Hepatocyte (in vitro differentiated cells): Measurements from ENCODE around the gene TM2D3.

Experiments used
- EZH2 ChIP-seq: fragments of 200-600 bp; sonication (generic); IDR thresholded peaks from 2 replicates; pipeline ENCODE4 v1.6.1; 2016; ENCODE audit warnings: antibody characterized with exemption, mild to moderate bottlenecking, borderline replicate concordance
- EZH2phosphoT487 ChIP-seq: fragments of 200-600 bp; sonication (generic); IDR thresholded peaks from one replicate; pipeline ENCODE4 v1.6.1; 2018; ENCODE audit warnings: antibody characterized with exemption, mild to moderate bottlenecking, low read depth, moderate library complexity; ENCODE audit not compliant: unreplicated experiment, severe bottlenecking
- TF ChIP-seq, protein P1 (sequence below): fragments of 200-600 bp; sonication (generic); IDR thresholded peaks from 2 replicates; pipeline ENCODE4 v1.5.1; 2016; ENCODE audit warnings: antibody characterized with exemption, mild to moderate bottlenecking; ENCODE audit not compliant: poor library complexity

DNA sequence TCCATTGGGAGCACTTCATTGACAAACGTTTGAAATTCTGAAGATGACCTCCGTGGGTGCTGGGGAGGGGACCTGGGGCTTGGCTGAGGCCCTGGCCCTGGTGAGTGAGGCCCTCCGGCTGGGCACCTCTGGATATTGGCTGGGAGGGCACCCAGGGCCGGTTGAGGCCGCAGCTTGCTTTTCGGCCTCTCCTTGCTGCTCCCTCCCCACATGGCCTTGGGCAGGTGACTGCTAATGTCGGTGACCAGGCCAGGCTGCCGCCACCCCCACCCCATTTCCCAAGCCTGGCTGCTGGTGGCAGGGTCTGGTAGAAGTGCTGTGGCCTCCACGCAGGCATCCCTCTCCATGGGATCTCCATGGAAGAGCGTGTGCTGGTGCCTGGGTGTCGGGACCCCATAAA, 39.5 kb downstream of the TM2D3 start:
- TF ChIP-seq, protein P1, sequence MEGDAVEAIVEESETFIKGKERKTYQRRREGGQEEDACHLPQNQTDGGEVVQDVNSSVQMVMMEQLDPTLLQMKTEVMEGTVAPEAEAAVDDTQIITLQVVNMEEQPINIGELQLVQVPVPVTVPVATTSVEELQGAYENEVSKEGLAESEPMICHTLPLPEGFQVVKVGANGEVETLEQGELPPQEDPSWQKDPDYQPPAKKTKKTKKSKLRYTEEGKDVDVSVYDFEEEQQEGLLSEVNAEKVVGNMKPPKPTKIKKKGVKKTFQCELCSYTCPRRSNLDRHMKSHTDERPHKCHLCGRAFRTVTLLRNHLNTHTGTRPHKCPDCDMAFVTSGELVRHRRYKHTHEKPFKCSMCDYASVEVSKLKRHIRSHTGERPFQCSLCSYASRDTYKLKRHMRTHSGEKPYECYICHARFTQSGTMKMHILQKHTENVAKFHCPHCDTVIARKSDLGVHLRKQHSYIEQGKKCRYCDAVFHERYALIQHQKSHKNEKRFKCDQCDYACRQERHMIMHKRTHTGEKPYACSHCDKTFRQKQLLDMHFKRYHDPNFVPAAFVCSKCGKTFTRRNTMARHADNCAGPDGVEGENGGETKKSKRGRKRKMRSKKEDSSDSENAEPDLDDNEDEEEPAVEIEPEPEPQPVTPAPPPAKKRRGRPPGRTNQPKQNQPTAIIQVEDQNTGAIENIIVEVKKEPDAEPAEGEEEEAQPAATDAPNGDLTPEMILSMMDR = no peak
- TF ChIP-seq EZH2 (no peak), EZH2phosphoT487 (no peak)
